SK-N-SH treated with all-trans-retinoic acid at 6 μM for 48 hours (cell line): ENCODE results near the gene CTAGE1.

Source experiments
- ATAC-seq: fragments of 200-7000 bp; cut with Tn5 transposase; 3 replicates; pipeline ENCODE4 v1.9.1; 2020; ENCODE audit warnings: mild to moderate bottlenecking, moderate library complexity
- ARNTL ChIP-seq: fragments of 450-650 bp; formaldehyde crosslinking; IDR thresholded peaks from 2 replicates; pipeline ENCODE4 v1.5.0; 2020; ENCODE audit warnings: low read depth, mild to moderate bottlenecking, moderate library complexity, borderline replicate concordance
- CREB5 ChIP-seq: fragments of 250-450 bp; sonication (Bioruptor Pico); IDR thresholded peaks from 2 replicates; pipeline ENCODE4 v1.5.1; 2020; ENCODE audit warnings: low read depth, mild to moderate bottlenecking, moderate library complexity
- CSDC2 ChIP-seq: fragments of 250-450 bp; sonication (Bioruptor Pico); IDR thresholded peaks from 2 replicates; pipeline ENCODE4 v1.5.0; 2020; ENCODE audit warnings: mild to moderate bottlenecking, moderate library complexity
- CSRNP3 ChIP-seq: fragments of 250-450 bp; sonication (Bioruptor Pico); IDR thresholded peaks from 2 replicates; pipeline ENCODE4 v1.5.1; 2021; ENCODE audit warnings: mild to moderate bottlenecking, moderate library complexity
- ESRRG ChIP-seq: fragments of 250-450 bp; sonication (Bioruptor Pico); IDR thresholded peaks from 2 replicates; pipeline ENCODE4 v1.6.1; 2021; ENCODE audit warnings: mild to moderate bottlenecking
- GLIS3 ChIP-seq: fragments of 250-450 bp; sonication (Bioruptor Pico); IDR thresholded peaks from 2 replicates; pipeline ENCODE4 v1.5.0; 2020; ENCODE audit warnings: mild to moderate bottlenecking, moderate library complexity
- ISL1 ChIP-seq: fragments of 250-450 bp; sonication (Bioruptor Pico); IDR thresholded peaks from 2 replicates; pipeline ENCODE4 v2.1.2; 2022; ENCODE audit warnings: mild to moderate bottlenecking, moderate library complexity
- OSR1 ChIP-seq: fragments of 250-450 bp; sonication (Bioruptor Pico); IDR thresholded peaks from 2 replicates; pipeline ENCODE4 v1.8.0; 2022; ENCODE audit warnings: moderate library complexity, mild to moderate bottlenecking, inconsistent platforms
- POU6F1 ChIP-seq: fragments of 250-450 bp; sonication (Bioruptor Pico); IDR thresholded peaks from 2 replicates; pipeline ENCODE4 v1.8.0; 2021; ENCODE audit warnings: low read depth, mild to moderate bottlenecking, moderate library complexity, borderline replicate concordance
- RARB ChIP-seq: fragments of 250-450 bp; sonication (Bioruptor Pico); IDR thresholded peaks from 2 replicates; pipeline ENCODE4 v1.8.0; 2021; ENCODE audit warnings: mild to moderate bottlenecking, moderate library complexity
- SNAI2 ChIP-seq: fragments of 250-450 bp; sonication (Bioruptor Pico); IDR thresholded peaks from 2 replicates; pipeline ENCODE4 v1.5.0; 2020; ENCODE audit warnings: mild to moderate bottlenecking, moderate library complexity
- TCF4 ChIP-seq: fragments of 250-450 bp; sonication (Bioruptor Pico); IDR thresholded peaks from 2 replicates; pipeline ENCODE4 v1.8.0; 2021; ENCODE audit warnings: mild to moderate bottlenecking, moderate library complexity, borderline replicate concordance
- TOX ChIP-seq: fragments of 250-450 bp; sonication (Bioruptor Pico); IDR thresholded peaks from 2 replicates; pipeline ENCODE4 v1.8.0; 2021; ENCODE audit warnings: mild to moderate bottlenecking, moderate library complexity, borderline replicate concordance
- TSHZ2 ChIP-seq: fragments of 250-450 bp; sonication (Bioruptor Pico); IDR thresholded peaks from 2 replicates; pipeline ENCODE4 v1.5.0; 2020; ENCODE audit warnings: mild to moderate bottlenecking, moderate library complexity
- ZC3H10 ChIP-seq: fragments of 250-450 bp; sonication (Bioruptor Pico); IDR thresholded peaks from 2 replicates; pipeline ENCODE4 v1.5.1; 2021; ENCODE audit warnings: mild to moderate bottlenecking, moderate library complexity
- ZFP3 ChIP-seq: fragments of 250-450 bp; sonication (Bioruptor Pico); IDR thresholded peaks from 2 replicates; pipeline ENCODE4 v1.5.0; 2020; ENCODE audit warnings: mild to moderate bottlenecking, moderate library complexity
- ZNF565 ChIP-seq: fragments of 450-650 bp; formaldehyde crosslinking; conservative IDR thresholded peaks from 2 replicates; pipeline ENCODE4 v1.5.0; 2020; ENCODE audit warnings: low read depth, mild to moderate bottlenecking, moderate library complexity
- ZNF8 ChIP-seq: fragments of 450-650 bp; formaldehyde crosslinking; IDR thresholded peaks from 2 replicates; pipeline ENCODE4 v1.5.0; 2020; ENCODE audit warnings: mild to moderate bottlenecking, moderate library complexity

The CTAGE1 gene

GRCh38 chr18:22447792-22448191 lies 30.1 kb upstream of the CTAGE1 start:
- ATAC-seq = no peak
- no peak for TF ChIP-seq RARB (CRISPR knock-in tag)
- no peak for TF ChIP-seq POU6F1
- no peak for TF ChIP-seq SNAI2 (CRISPR knock-in tag)
- no peak for TF ChIP-seq OSR1

- no peak for ATAC-seq
- TF ChIP-seq SNAI2 (CRISPR knock-in tag) (no peak), OSR1 (no peak), ZC3H10 (CRISPR knock-in tag) (no peak)
Measured at GRCh38 chr18:22446911-22447310, 29.2 kb upstream of the CTAGE1 start.

GRCh38 chr18:22446325-22446724 lies 28.6 kb upstream of the CTAGE1 start:
- TF ChIP-seq ZC3H10 (CRISPR knock-in tag) = no peak
- TF ChIP-seq ZNF565 = no peak
- TF ChIP-seq CSDC2 (CRISPR knock-in tag) = no peak
- TF ChIP-seq ESRRG = no peak
- TF ChIP-seq TOX (CRISPR knock-in tag) = no peak
- TF ChIP-seq GLIS3 = no peak
- TF ChIP-seq TSHZ2 = no peak
- ATAC-seq = no peak

GRCh38 chr18:22441638-22442037 lies 23.9 kb upstream of the CTAGE1 start:
- no peak for TF ChIP-seq OSR1
- no peak for TF ChIP-seq ZNF8 (CRISPR knock-in tag)
- TF ChIP-seq ESRRG = no peak
- no peak for TF ChIP-seq ZNF565
- no peak for ATAC-seq

- no peak for ATAC-seq
- TF ChIP-seq ZFP3 (CRISPR knock-in tag) (no peak), CREB5 (no peak), TCF4 (CRISPR knock-in tag) (no peak), RARB (CRISPR knock-in tag) (no peak), TSHZ2 (no peak), SNAI2 (CRISPR knock-in tag) (no peak), ISL1 (no peak), CSRNP3 (CRISPR knock-in tag) (no peak), ARNTL (CRISPR knock-in tag) (no peak)
- TF ChIP-seq, all 23 proteins: peak for 0
Measured at GRCh38 chr18:22439447-22439846, 21.7 kb upstream of the CTAGE1 start.
